Measurements from ENCODE around the gene RAB27B. TPM values are rescaled to one million over a fixed set of nuclear protein-coding genes. Genes with fewer than 3 reads are reported as not detected.

RAB27B gene
- total RNA-seq, 2 experiments from 2014 or later = 2.4 to 2.5 TPM

- Mint-ChIP-seq H3K36me3 (ENCODE audit: low read depth) (no peaks in the 10 kb centered on the region), H3K4me1 (ENCODE audit: low read depth) (peaks cover 50% of the 10 kb centered on the region), H3K27me3 (no peaks in the 10 kb centered on the region), H3K4me3 (peak overlapping the region; percentile 8), H3K27ac (no peak overlapping the region), H3K9me3 (peaks cover 3% of the 10 kb centered on the region)
- no peak for TF ChIP-seq CTCF (IDR thresholded peaks at IDR 0.05)
- H3K36me3 ChIP-seq (ENCODE audit: insufficient read depth, low read length) = no peaks in the 10 kb centered on the region
- peaks cover 3 to 4% of the 10 kb centered on the region in 2 experiments for H3K9me3 ChIP-seq (ENCODE audit: control insufficient read depth in 1 of 2, insufficient read depth in 1 of 2, low read length in 2 of 2)
- no peak overlapping the region for H3K27ac ChIP-seq (ENCODE audit: low read depth in 1 of 2, low read length in 2 of 2)
- intact Hi-C loops (cut with DNase I, micrococcal nuclease) = loop anchor here in 1 of 2 experiments (5.0 kb wide), 1 partner anchor 113 kb away; no protein-coding TSS in a partner anchor
- CTCF ChIA-PET = no interaction called here
- peaks cover 9% of the 10 kb centered on the region for H3K4me1 ChIP-seq (ENCODE audit: insufficient read depth, low read length)
- no peak overlapping the region for H3K4me3 ChIP-seq (ENCODE audit: low read length)
- DNase-seq (no peak), ATAC-seq (ENCODE audit: poor library complexity) (no peak)
- POLR2A ChIA-PET = interaction anchor here (2.0 kb wide), 1 partner anchor 23 kb away, joined by 9 read pairs; no protein-coding TSS in a partner anchor
- peaks cover 0 to 3% of the 10 kb centered on the region in 2 experiments for H3K27me3 ChIP-seq (ENCODE audit: control insufficient read depth in 1 of 2, insufficient read depth in 2 of 2, low read length in 2 of 2)
Observed at GRCh38 chr18:54829856-54830255, 1.6 kb downstream of the RAB27B start.

GRCh38 chr18:54830260-54830659 is 2.0 kb downstream of the RAB27B start:
- ATAC-seq (ENCODE audit: poor library complexity) (no peak), DNase-seq (no peak)
- no peak overlapping the region for H3K4me3 ChIP-seq (ENCODE audit: low read length)
- no peak overlapping the region for H3K27ac ChIP-seq (ENCODE audit: low read depth in 1 of 2, low read length in 2 of 2)
- no peaks in the 10 kb centered on the region for H3K36me3 ChIP-seq (ENCODE audit: insufficient read depth, low read length)
- POLR2A ChIA-PET = no interaction called here
- peaks cover 0 to 3% of the 10 kb centered on the region in 2 experiments for H3K27me3 ChIP-seq (ENCODE audit: control insufficient read depth in 1 of 2, insufficient read depth in 2 of 2, low read length in 2 of 2)
- Mint-ChIP-seq H3K27me3 (no peaks in the 10 kb centered on the region), H3K4me1 (ENCODE audit: low read depth) (peaks cover 52% of the 10 kb centered on the region), H3K9me3 (peaks cover 3% of the 10 kb centered on the region), H3K36me3 (ENCODE audit: low read depth) (no peaks in the 10 kb centered on the region), H3K4me3 (peak overlapping the region; percentile 25), H3K27ac (no peak overlapping the region)
- peaks cover 9% of the 10 kb centered on the region for H3K4me1 ChIP-seq (ENCODE audit: insufficient read depth, low read length)
- TF ChIP-seq CTCF (IDR thresholded peaks at IDR 0.05) = no peak
- peaks cover 3 to 4% of the 10 kb centered on the region in 2 experiments for H3K9me3 ChIP-seq (ENCODE audit: control insufficient read depth in 1 of 2, insufficient read depth in 1 of 2, low read length in 2 of 2)
- CTCF ChIA-PET = no interaction called here
- intact Hi-C loops (cut with DNase I, micrococcal nuclease) = no loop called here

GRCh38 chr18:54830866-54831265 is 2.6 kb downstream of the RAB27B start:
- intact Hi-C loops (cut with DNase I, micrococcal nuclease) = no loop called here
- Histone ChIP-seq H3K4me3 (ENCODE audit: low read length) (no peak overlapping the region), H3K27me3 (ENCODE audit: control insufficient read depth in 1 of 2, insufficient read depth in 2 of 2, low read length in 2 of 2) (peaks cover 0 to 3% of the 10 kb centered on the region in 2 experiments), H3K4me1 (ENCODE audit: insufficient read depth, low read length) (peaks cover 9% of the 10 kb centered on the region), H3K36me3 (ENCODE audit: insufficient read depth, low read length) (no peaks in the 10 kb centered on the region), H3K27ac (ENCODE audit: low read depth in 1 of 2, low read length in 2 of 2) (no peak overlapping the region), H3K9me3 (ENCODE audit: control insufficient read depth in 1 of 2, insufficient read depth in 1 of 2, low read length in 2 of 2) (peaks cover 3 to 4% of the 10 kb centered on the region in 2 experiments)
- H3K36me3 Mint-ChIP-seq (ENCODE audit: low read depth) = no peaks in the 10 kb centered on the region
- ATAC-seq (ENCODE audit: poor library complexity) = no peak
- ChIA-PET POLR2A (no interaction called here), CTCF (no interaction called here)
- TF ChIP-seq CTCF (IDR thresholded peaks at IDR 0.05) = no peak
- H3K27ac Mint-ChIP-seq = no peak overlapping the region
- peaks cover 3% of the 10 kb centered on the region for H3K9me3 Mint-ChIP-seq
- no peak overlapping the region for H3K4me3 Mint-ChIP-seq
- no peak for DNase-seq
- no peaks in the 10 kb centered on the region for H3K27me3 Mint-ChIP-seq
- H3K4me1 Mint-ChIP-seq (ENCODE audit: low read depth) = peaks cover 58% of the 10 kb centered on the region

Measured in CD4-positive, alpha-beta T cell (primary cell).